WI38 (cell line): ENCODE results near the gene LRRC57.
"Not testable (repeated sequence)": the region's sequence is repeated elsewhere in the genome, so short reads cannot be mapped to it uniquely, and the experiment has no call there.

ENCODE experiments used
- H3K4me3 ChIP-seq: 2 replicates; pipeline ENCODE4 v1.5.1; 2011; ENCODE audit warnings: low read depth, mild to moderate bottlenecking, control low read depth, low read length
- CTCF ChIP-seq: IDR thresholded peaks from 2 replicates; pipeline ENCODE4 v1.5.1; 2012; ENCODE audit warnings: low read depth, mild to moderate bottlenecking, control low read depth, low read length

LRRC57 gene

GRCh38 chr15:42576776-42577175 is 28.2 kb upstream of the LRRC57 start:
- TF ChIP-seq CTCF = no peak
- no peak overlapping the region; the same call in 1 of the 2 replicates for H3K4me3 ChIP-seq

GRCh38 chr15:42576040-42576594 is 27.5 kb upstream of the LRRC57 start:
- peak overlapping the region; percentile 73 for H3K4me3 ChIP-seq
- no peak for TF ChIP-seq CTCF

- TF ChIP-seq CTCF = no peak
- H3K4me3 ChIP-seq = peak within 1 kb of the TSS; percentile 73
Measured at GRCh38 chr15:42575188-42576039, 26.8 kb upstream of the LRRC57 start, which contains the start of gene STARD9. TSS of gene STARD9 (plus strand) at chr15:42575606. CDS start at chr15:42575716, 110 bp downstream.

- H3K4me3 ChIP-seq = no peak overlapping the region
- TF ChIP-seq CTCF = no peak
Measured at GRCh38 chr15:42558739-42559138, 10.1 kb upstream of the LRRC57 start.

- not testable (repeated sequence) for H3K4me3 ChIP-seq
Measured at GRCh38 chr15:42556550-42557207, 8.1 kb upstream of the LRRC57 start.

- H3K4me3 ChIP-seq = no peak overlapping the region
- TF ChIP-seq CTCF = no peak
Measured at GRCh38 chr15:42553554-42553953, 5.0 kb upstream of the LRRC57 start.

GRCh38 chr15:42549741-42550392 is 1.3 kb upstream of the LRRC57 start:
- no peak for TF ChIP-seq CTCF
- peak overlapping the region; percentile 98 for H3K4me3 ChIP-seq
